Measurements from ENCODE around the gene SLC2A13.

The SLC2A13 gene

GRCh38 chr12:40086471-40086870, 19.4 kb downstream of the SLC2A13 start:
- no peak for TF ChIP-seq CTCF (IDR thresholded peaks at IDR 0.05; ENCODE audit: insufficient read depth, missing control alignments)
- no peak for DNase-seq (ENCODE audit: insufficient read length, low spot score)
- no peak for FAIRE-seq

GRCh38 chr12:40078266-40078665, 27.6 kb downstream of the SLC2A13 start:
- DNase-seq (ENCODE audit: insufficient read length, low spot score) (no peak), FAIRE-seq (no peak)
- TF ChIP-seq CTCF (IDR thresholded peaks at IDR 0.05; ENCODE audit: insufficient read depth, missing control alignments): no peak

- FAIRE-seq (no peak), DNase-seq (ENCODE audit: insufficient read length, low spot score) (no peak)
Observed at GRCh38 chr12:40075458-40075857, 30.4 kb downstream of the SLC2A13 start.

GRCh38 chr12:40068416-40068815, 37.5 kb downstream of the SLC2A13 start:
- DNase-seq (ENCODE audit: insufficient read length, low spot score) (no peak), FAIRE-seq (no peak)
- TF ChIP-seq CTCF (IDR thresholded peaks at IDR 0.05; ENCODE audit: insufficient read depth, missing control alignments): no peak

More at GRCh38 chr12:40075458-40075857, 30.4 kb downstream of the SLC2A13 start:
- no peak for TF ChIP-seq CTCF (IDR thresholded peaks at IDR 0.05; ENCODE audit: insufficient read depth, missing control alignments)

- DNase-seq (ENCODE audit: insufficient read length, low spot score): no peak
- no peak for TF ChIP-seq CTCF (IDR thresholded peaks at IDR 0.05; ENCODE audit: insufficient read depth, missing control alignments)
- FAIRE-seq: no peak
Observed at GRCh38 chr12:40065636-40066035, 40.2 kb downstream of the SLC2A13 start.

- FAIRE-seq (no peak), DNase-seq (ENCODE audit: insufficient read length, low spot score) (no peak)
- no peak for TF ChIP-seq CTCF (IDR thresholded peaks at IDR 0.05; ENCODE audit: insufficient read depth, missing control alignments)
Observed at GRCh38 chr12:40063414-40063813, 42.5 kb downstream of the SLC2A13 start.

GRCh38 chr12:40058721-40059190, 47.1 kb downstream of the SLC2A13 start:
- DNase-seq (ENCODE audit: insufficient read length, low spot score) (no peak), FAIRE-seq (no peak)
- no peak for TF ChIP-seq CTCF (IDR thresholded peaks at IDR 0.05; ENCODE audit: insufficient read depth, missing control alignments)
